Forelimb muscle (tissue), 1 donor: ENCODE data around the gene KLLN. TPM values are rescaled to one million over a fixed set of nuclear protein-coding genes. Genes with fewer than 3 reads are reported as not detected.
"Not testable (repeated sequence)": the region's sequence is repeated elsewhere in the genome, so short reads cannot be mapped to it uniquely, and the experiment has no call there.

Source experiments
- DNase-seq: peaks from one replicate; pipeline ENCODE4 v3.0.0-alpha.2; 2013; ENCODE audit warnings: low read depth
- polyA plus RNA-seq: library from polyadenylated mRNA; unstranded; fragments of 120-200 nt; gene quantifications from one replicate; pipeline ENCODE4 v1.2.1, GENCODE V29; 2013; ENCODE audit not compliant: insufficient read length

Gene KLLN, protein sequence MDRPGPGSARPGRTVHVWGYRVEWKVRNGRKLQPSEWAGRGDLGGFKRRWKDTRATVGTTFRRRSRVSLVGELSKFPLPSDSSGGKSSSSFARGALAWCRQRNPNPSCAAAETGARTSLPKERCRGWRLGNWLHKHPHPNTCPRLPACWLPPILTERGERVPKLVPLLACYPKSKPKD
- polyA plus RNA-seq: 0.27 TPM

DNA sequence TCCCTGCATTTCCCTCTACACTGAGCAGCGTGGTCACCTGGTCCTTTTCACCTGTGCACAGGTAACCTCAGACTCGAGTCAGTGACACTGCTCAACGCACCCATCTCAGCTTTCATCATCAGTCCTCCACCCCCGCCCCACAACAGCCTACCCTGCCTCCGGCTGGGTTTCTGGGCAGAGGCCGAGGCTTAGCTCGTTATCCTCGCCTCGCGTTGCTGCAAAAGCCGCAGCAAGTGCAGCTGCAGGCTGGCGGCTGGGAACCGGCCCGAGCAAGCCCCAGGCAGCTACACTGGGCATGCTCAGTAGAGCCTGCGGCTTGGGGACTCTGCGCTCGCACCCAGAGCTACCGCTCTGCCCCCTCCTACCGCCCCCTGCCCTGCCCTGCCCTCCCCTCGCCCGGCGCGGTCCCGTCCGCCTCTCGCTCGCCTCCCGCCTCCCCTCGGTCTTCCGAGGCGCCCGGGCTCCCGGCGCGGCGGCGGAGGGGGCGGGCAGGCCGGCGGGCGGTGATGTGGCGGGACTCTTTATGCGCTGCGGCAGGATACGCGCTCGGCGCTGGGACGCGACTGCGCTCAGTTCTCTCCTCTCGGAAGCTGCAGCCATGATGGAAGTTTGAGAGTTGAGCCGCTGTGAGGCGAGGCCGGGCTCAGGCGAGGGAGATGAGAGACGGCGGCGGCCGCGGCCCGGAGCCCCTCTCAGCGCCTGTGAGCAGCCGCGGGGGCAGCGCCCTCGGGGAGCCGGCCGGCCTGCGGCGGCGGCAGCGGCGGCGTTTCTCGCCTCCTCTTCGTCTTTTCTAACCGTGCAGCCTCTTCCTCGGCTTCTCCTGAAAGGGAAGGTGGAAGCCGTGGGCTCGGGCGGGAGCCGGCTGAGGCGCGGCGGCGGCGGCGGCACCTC is at the start of gene KLLN, which contains the start of gene PTEN:
KLLN (minus strand) TSS at position 481 of the 891 bp plus-strand sequence. CDS start 1,046 bp downstream, outside the sequence.
PTEN (plus strand) TSS at position 573 of the 891 bp plus-strand sequence. CDS start 845 bp downstream, outside the sequence.
- DNase-seq: peak; percentile 83

DNA sequence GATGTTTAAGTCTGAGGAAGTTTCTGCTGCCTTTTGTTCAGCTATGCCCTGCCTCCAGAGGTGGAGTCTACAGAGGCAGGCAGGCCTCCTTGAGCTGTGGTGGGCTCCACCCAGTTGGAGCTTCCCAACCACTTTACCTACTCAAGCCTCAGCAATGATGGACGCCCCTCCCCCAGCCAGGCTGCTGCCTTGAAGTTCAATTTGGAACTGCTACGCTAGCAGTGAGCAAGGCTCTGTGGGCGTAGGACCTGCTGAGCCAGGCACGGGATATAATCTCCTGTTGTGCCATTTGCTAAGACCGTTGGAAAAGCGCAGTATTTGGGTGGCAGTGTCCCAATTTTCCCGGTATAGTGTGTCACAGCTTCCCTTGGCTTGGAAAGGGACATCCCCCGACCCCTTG is 40.1 kb upstream of the KLLN start:
- DNase-seq: not testable (repeated sequence)

DNA sequence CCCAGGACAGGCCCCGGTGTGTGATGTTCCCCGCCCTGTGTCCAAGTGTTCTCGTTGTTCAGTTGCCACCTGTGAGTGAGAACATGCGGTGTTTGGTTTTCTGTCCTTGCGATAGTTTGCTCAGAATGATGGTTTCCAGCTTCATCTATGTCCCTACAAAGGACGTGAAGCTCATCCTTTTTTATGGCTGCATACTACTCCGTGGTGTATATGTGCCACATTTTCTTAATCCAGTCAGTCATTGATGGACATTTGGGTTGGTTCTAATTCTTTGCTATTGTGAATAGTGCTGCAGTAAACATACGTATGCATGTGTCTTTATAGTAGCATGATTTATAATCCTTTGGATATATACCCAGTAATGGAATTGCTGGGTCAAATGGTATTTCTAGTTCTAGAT is 34.6 kb upstream of the KLLN start:
- DNase-seq: not testable (repeated sequence)

DNA sequence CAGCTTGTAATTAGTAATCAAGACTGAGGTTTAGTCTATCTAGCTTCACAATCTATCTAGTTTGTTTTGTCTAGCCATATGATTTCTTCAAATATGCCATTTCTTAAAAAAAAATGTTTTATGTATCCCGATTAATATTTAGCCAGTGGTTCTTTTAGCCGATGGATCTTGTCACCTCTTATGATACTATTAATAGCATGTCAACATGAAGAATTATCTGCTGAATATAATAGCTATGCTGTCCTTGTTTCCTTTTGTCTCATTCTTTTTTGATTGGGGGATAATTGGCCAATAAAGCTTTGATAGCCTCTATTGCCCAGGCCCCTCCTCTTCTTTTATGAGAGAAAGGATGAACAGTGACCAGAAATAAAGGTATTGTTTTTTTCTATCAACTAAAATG is 32.9 kb upstream of the KLLN start:
- no peak for DNase-seq

DNA sequence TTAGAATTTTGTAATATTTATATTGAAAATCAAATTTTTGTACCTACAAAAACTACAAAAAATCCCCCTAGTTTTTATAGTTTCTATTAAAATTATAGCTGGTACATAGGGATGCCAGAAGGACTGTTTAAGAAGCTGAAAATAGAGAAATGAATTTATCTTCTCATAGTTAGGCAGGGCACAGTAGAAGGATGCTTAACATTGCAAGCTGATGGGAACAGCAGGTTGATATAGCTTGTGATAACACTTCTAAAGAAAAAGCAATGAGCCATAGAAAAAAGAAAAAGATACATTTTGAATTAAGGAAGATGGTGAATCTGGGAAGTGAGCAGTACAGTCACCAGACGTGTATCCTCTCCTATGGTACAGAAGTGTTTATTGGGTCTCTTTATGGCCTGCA is 32.1 kb upstream of the KLLN start:
- no peak for DNase-seq

DNA sequence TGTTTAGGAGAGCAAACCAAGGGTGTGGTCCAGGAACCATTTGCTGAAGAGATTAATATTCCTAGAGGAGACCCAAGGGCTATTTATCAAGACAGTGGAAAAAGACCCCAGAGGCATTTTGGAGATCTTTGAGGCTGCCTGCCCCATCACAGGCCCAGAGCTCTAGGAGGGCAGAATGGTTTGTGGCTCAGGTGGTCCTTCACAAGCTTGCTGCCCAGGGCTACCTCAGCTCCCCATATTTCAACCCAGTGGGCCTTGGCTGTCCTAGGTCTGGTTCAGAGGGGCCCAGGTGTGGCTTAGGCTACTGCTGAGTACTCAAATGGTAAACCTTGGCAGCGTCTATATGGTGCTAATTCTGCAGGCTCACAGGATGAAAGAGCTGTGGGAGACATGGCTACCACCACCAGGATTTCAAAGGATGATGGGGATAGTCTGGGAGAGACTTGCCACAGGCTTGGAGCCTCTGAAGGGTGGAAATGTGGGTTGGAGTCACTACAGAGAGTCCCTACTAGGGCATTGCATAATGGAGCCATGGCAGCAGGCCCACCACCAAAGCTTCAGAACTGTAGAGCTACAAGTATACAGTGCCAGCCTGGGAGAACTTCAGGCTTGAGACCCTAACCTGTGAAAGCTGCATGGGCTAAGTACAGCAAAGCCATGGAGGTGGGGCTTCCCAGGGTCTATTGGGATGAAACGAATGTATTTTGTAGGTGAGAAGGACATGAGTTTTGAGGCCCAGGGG is 24.4 kb upstream of the KLLN start:
- no peak for DNase-seq

DNA sequence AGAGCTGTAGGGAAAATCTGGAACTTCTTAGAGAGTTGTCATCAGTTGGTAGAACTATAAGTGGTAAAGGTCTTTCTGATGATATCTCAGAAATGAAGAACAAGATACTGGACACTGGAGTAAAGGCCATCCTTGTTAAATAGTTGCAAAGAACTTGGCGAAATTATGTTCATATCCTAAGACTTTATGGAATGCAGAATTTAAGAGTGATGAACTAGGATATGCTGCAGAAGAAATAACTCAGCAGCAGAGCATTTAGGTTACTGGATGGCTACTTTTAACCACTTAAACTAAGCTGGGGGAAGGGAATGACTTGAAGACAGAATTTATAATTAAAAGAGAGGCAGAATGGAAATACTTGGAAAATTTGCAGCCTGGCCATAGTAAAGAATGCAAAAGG is 23.8 kb upstream of the KLLN start:
- no peak for DNase-seq

DNA sequence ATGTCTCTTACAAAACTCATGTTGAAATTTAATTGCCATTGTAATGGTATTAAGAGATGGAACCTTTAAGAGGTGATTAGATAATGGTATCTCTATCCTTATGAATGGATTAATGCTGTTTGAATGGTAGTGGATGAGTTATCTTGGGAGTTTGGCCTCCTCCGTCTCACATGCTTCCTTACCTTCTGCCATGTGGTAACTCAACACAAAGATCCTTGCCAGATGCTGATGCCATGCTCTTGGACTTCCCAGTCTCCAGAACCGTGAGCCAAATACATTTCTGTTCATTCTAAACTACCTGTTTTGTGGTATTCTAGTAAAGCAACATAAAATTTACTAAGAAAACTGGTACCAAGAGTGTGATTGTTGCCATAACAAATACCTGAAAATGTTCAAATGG is 23.3 kb upstream of the KLLN start:
- DNase-seq: no peak

DNA sequence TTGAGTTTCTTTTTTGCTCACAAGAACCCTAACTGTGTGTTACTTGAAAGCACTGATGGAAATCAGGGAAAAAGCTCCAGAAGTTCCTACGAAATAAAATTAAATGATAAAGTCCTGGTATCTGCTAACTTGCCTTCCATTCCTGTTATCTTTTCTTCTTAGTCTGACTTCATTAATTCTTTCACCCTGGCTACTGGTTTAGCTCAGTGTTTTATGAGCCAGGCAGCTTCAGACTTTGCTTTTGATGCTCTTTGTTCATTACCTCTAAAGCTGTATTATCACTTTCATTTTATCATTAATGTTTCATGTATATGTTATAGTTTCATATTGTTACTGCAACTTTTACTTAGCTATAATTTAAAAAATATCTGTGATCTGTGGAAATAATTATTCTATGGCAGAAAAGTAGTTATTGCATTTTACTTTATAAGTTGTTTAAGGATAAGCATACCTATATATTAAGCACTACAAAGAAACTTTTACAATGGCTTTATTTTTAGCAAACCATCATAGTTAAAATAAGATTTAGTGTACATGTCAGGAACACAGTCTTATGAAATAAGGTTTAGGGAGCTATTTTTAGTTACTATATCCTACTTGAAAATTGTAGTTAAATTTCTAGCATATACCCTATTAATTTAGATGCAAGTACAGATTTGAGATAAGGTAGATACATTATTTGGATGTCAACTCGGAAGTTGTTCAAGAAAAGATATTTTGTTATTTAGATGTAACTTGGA is 19.4 kb upstream of the KLLN start:
- no peak for DNase-seq

DNA sequence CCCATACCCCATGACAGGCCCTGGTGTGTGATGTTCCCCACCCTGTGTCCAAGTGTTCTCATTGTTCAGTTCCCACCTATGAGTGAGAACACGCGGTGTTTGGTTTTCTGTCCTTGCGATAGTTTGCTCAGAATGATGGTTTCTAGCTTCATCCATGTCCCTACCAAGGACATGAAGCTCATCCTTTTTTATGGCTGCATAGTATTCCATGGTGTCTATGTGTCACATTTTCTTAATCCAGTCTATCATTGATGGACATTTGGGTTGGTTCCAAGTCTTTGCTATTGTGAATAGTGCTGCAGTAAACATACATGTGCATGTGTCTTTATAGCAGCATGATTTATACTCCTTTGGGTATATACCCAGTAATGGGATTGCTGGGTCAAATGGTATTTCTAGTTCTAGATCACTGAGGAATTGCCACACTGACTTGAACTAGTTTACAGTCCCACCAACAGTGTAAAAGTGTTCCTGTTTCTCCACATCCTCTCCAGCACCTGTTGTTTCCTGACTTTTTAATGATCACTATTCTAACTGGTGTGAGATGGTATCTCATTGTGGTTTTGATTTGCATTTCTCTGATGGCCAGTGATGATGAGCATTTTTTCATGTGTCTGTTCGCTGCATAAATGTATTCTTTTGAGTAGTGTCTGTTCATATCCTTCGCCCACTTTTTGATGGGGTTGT is 18.2 kb upstream of the KLLN start:
- DNase-seq: not testable (repeated sequence)

DNA sequence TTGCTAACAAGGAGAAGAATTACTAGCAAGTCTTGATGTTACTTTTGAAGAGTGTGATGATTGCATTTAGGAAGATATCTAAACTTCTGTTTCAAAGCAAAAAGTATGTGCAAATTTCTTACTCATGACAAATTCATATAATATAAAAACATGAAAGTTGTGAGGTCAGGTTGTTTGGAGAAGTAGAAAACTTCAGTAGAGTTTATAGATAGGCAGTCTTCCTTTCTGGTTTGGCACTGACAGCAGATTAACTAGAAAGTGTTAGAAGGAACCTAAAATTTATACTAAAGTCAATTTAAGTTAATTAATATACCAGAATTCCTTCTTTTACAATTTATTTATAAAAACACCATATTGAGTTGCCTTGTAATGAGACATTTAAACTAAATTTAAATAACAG is 17.0 kb upstream of the KLLN start:
- no peak for DNase-seq

DNA sequence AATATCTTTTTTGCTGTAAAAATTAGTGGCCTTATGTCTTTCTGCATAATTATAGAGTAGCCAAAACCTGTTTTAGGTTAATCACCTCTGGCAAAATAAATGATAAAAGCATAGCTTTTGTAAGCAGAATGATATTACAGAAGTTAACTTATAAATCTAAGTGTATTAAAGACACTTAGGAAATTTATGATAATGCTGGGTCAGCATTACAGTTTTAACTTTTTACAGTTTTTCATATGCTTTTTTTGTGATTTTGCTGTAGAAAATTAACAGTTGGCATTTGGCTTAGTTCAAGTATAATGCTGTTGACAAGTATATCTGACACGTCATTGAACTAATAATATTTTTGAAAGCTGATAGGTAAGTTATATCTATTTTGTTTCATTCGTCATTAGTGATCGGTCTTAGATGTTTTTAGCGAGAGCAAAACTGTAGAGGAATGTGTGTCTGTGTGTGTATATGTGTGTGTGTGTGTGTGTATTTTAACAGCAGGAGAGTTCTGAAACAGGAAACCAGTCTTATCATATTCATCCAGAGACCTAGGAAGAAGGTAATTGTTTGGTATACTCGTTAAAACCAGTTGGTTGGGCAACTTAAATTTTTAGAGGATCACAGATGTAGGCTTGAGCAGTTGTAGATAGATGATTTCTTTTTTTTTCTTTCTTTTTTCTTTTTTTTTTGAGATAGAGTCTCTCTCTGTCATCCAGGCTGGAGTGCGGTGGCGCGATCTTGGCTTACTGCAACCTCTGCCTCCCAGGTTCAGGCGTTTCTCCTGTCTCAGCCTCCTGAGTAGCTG is 15.5 kb upstream of the KLLN start:
- DNase-seq: no peak

DNA sequence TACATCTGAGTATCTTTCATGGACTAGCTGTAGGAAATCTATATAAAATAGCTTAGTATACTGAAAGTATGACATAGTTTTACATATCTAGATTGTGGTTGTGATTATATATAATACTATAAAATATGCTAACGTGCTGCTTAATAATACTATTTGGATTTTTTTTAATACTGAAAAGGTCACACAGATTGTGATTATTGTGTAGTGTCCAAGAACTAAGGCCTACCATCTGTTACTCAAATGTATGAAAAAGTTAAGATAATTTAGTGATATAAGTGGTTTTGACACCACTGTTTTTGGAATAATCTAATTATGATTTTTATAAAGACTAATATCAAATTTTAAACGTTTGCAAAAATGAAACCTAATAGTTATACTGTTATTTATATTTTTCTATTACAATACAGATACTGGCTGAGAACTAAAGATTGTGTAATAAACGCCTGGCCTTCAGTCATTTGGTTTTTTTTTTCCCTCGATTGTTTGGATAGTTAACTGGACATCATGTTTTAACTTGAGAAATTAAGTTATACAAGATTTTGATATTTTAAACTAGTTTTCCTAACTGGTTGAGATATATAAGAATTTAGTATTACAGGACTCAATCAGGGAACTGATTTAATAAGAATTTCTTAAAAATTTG is 12.7 kb upstream of the KLLN start:
- no peak for DNase-seq

DNA sequence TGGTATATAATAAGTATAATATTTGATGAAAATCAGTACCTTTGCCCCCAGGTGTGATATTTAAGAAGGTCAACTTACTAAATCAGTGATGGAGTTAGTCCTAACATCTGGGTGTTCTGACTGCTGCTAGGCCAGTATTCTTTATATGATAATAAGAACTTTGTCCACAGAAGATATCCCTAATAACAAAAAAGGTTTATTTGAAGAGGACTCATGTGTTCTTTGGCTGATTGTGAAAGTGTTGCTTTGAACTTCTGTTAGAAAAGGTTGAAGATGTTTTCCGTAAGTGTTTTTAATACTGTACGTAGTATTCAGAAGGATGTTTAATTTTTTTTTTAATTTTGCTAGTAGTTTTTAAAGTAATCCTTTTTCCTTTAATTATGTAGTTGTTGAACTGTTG is 10.3 kb upstream of the KLLN start:
- DNase-seq: no peak

DNA sequence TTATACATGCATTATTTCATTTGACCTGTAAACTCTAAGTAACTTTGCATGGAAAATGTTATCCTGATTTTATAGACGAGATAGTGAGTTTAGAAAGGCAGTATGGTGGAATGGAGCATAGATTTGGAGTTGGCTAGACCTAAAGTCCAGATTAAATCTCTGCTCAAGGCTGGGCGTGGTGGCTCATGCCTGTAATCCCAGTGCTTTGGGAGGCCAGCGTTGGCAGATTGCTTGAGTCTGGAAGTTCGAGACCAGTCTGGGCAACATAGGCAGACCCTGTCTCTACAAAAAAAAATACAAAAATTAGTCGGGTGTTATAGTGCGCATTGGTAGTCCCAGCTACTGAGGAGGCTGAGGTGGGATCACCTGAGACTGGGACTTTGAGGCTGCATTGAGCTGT is 9.5 kb upstream of the KLLN start:
- no peak for DNase-seq

DNA sequence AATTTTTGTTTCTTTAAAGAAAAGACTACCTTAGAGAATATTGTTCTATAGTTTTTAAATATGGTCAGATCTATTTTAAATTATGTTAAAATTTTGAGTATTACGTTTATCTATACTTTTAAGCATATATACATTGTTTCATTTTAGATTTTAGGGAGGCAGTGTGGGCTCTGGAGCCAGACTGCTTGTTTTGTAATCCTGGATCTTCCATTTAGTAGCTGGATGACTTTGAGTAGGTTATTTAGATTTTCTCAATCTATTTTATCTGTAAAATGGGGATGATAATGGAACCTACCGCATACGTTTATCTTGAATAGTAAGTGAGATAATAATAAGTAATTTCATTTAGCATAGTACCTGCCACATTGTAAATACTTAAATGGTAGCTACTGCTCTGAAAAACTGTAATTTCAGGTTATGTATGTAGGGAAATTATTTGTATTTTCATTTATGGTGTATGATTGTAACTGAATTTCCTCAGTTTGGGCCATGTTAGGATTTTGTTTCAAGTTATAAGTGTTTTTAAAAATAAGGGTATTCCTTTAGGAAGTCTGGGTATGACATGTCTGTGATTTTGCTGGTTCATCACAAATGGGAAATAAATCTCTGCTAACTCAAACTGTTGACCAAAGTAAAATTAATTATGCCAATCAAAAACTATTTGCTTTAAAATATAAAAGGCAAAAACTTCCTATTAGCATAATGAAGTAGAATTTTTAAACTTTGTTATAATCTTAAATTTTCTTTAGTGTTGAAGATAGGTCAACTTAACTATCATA is 6.6 kb upstream of the KLLN start:
- no peak for DNase-seq

DNA sequence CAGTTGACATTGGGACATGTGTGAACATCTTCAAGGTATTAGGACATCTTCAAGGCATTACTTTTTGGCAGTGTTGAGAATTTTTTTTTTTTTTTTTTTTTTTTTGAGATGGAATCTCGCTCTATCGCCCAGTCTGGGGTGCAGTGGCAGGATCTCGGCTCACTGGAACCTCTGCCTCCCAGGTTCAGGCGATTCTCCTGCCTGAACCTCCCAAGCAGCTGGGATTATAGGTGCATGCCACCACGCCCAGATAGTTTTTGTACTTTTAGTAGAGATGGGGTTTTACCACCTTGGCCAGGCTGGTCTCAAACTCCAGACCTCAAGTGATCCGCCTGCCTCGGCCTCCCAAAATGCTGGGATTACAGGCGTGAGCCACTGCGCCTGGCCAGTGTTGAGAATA is 5.8 kb upstream of the KLLN start:
- not testable (repeated sequence) for DNase-seq

DNA sequence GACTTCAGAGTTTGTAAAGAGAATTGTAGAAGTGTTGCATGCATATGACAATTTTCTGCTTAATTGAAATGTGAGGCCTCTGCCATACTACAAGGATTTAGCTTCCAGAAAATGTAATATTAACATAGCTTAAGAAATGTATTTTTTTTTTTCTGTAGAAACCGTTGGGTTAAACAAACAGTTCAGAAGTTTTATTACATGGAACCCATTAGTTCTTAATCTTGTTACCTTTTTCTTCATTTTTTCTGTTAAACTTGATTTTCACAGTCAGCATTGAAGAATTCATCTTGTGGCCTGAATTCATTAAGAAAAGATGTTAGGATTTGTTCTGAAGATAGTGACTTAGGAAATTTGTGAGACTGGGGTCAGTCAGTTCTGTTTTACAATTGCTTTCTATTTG is 4.9 kb upstream of the KLLN start:
- DNase-seq: no peak

DNA sequence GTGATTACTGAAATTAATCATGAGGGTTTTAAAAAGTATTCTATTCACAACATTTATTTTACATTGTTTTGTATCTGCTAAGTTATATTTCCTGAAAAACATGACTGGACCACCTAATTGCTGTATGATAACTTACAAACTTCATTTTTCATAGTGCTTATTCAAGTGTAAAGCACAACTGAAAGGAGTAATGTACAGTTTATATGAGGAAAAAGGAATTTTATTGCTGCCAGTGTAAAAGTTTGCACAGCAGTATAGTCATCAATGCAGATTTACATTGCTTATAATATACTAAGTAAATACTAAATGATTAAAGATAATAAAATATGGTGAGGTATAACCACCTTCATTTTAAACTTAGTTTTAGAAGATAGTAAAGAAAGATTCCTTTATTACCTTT is 4.1 kb upstream of the KLLN start:
- DNase-seq: no peak
